GM20000 (cell line): ENCODE measurements around the gene UBE3D.

Source experiments
- DNase-seq: peaks from one replicate; pipeline ENCODE4 v3.0.0; 2012; ENCODE audit warnings: low spot score
- CTCF ChIP-seq: IDR thresholded peaks from 2 replicates; pipeline ENCODE4 v1.5.1; 2012; ENCODE audit warnings: mild to moderate bottlenecking, control low read depth; ENCODE audit errors: extremely low read depth, missing control alignments

Gene UBE3D

GRCh38 chr6:83071023-83071422 lies 5.4 kb upstream of the UBE3D start:
- TF ChIP-seq CTCF = no peak
- peak; percentile 41 for DNase-seq

- TF ChIP-seq CTCF = no peak
- no peak for DNase-seq
Observed at GRCh38 chr6:83069633-83070032, 4.0 kb upstream of the UBE3D start.

- no peak for TF ChIP-seq CTCF
- DNase-seq = no peak
Observed at GRCh38 chr6:83068616-83069015, 3.0 kb upstream of the UBE3D start.

GRCh38 chr6:83067448-83068439 lies 2.1 kb upstream of the UBE3D start, which contains the start of gene DOP1A:
DOP1A (plus strand) TSS chr6:83067671; CDS start chr6:83096978, 29,307 bp downstream.
- TF ChIP-seq CTCF = peak; percentile 91
- peak; percentile 93 for DNase-seq

- TF ChIP-seq CTCF = no peak
- DNase-seq = no peak
Observed at GRCh38 chr6:83062225-83062624, 3.4 kb downstream of the UBE3D start.

- no peak for DNase-seq
- TF ChIP-seq CTCF = no peak
Observed at GRCh38 chr6:83061190-83061589, 4.5 kb downstream of the UBE3D start.

- peak; percentile 50 for TF ChIP-seq CTCF
- peak; percentile 51 for DNase-seq
Observed at GRCh38 chr6:83057705-83058321, 7.8 kb downstream of the UBE3D start.
